CD4-positive, alpha-beta T cell (primary cell): ENCODE measurements around the gene NKAPD1. TPM values are rescaled to one million over a fixed set of nuclear protein-coding genes. Genes with fewer than 3 reads are reported as not detected.

Experiments used
- ATAC-seq: fragments of 200-7000 bp; cut with Tn5 transposase; one replicate; pipeline ENCODE4 v1.10.0; 2022; ENCODE audit warnings: mild to moderate bottlenecking; ENCODE audit not compliant: poor library complexity
- CTCF ChIA-PET: fragments of 350-600 bp; sonication (Branson Sonifier 250); formaldehyde crosslinking; loops from one replicate; lab custom pipeline; 2021; ENCODE audit warnings: antibody characterized with exemption, inconsistent platforms; lab: Charles Lee
- POLR2A ChIA-PET: fragments of 350-600 bp; sonication (Branson Sonifier 250); formaldehyde crosslinking; loops from one replicate; lab custom pipeline; 2021; ENCODE audit warnings: antibody characterized with exemption, inconsistent platforms; lab: Charles Lee
- DNase-seq, 14 experiments: peaks; one replicate each; pipeline ENCODE4 v3.0.0-alpha.2; 2013 to 2020; ENCODE audit warnings: mixed read lengths in 2 of 14
- H3K27ac ChIP-seq, 2 donors: one replicate each; pipeline versions ENCODE4 v1.5.1 to v1.7.0; 2013; ENCODE audit warnings: low read length in 2 of 2, low read depth in 1 of 2, mild to moderate bottlenecking in 1 of 2
- H3K27me3 ChIP-seq, 2 experiments: 1 replicate in 1 of 2; 2 replicates in 1 of 2; pipeline versions ENCODE4 v1.6.1 to v1.7.0; 2013; ENCODE audit warnings: low read length in 2 of 2, control low read depth in 1 of 2, mild to moderate bottlenecking in 1 of 2, moderate library complexity in 1 of 2; ENCODE audit not compliant: insufficient read depth in 2 of 2, control insufficient read depth in 1 of 2
- H3K36me3 ChIP-seq: one replicate; pipeline ENCODE4 v1.6.1; 2013; ENCODE audit warnings: low read length, control low read depth; ENCODE audit not compliant: insufficient read depth
- H3K4me1 ChIP-seq: one replicate; pipeline ENCODE4 v1.6.1; 2013; ENCODE audit warnings: low read length, control low read depth; ENCODE audit not compliant: insufficient read depth
- H3K4me3 ChIP-seq: one replicate; pipeline ENCODE4 v1.5.1; 2013; ENCODE audit warnings: mild to moderate bottlenecking, low read length, moderate library complexity
- H3K9me3 ChIP-seq, 2 experiments: 1 replicate in 1 of 2; 2 replicates in 1 of 2; pipeline versions ENCODE4 v1.6.1 to v1.7.0; 2013; ENCODE audit warnings: low read length in 2 of 2, mild to moderate bottlenecking in 2 of 2, control low read depth in 1 of 2, moderate library complexity in 1 of 2; ENCODE audit not compliant: control insufficient read depth in 1 of 2, insufficient read depth in 1 of 2
- H3K27ac Mint-ChIP-seq: one replicate; pipeline ENCODE4 v1.8.0; 2020; ENCODE audit warnings: mixed read lengths
- H3K27me3 Mint-ChIP-seq: one replicate; pipeline ENCODE4 v1.8.0; 2021; ENCODE audit warnings: mixed read lengths
- H3K36me3 Mint-ChIP-seq: one replicate; pipeline ENCODE4 v1.8.0; 2021; ENCODE audit warnings: low read depth, mixed read lengths
- H3K4me1 Mint-ChIP-seq: one replicate; pipeline ENCODE4 v1.8.0; 2021; ENCODE audit warnings: low read depth, mixed read lengths
- H3K4me3 Mint-ChIP-seq: one replicate; pipeline ENCODE4 v1.8.0; 2020; ENCODE audit warnings: mild to moderate bottlenecking, mixed read lengths
- H3K9me3 Mint-ChIP-seq: one replicate; pipeline ENCODE4 v1.8.0; 2020; ENCODE audit warnings: mixed read lengths
- intact Hi-C, 2 experiments: fragments of 100-400 bp; cut with DNase I in 1 of 2; cut with micrococcal nuclease in 1 of 2; formaldehyde crosslinking; loops; one replicate each; pipeline versions ENCODE4 v1.15.1 to v1.9.0; 2023 to 2025; cut with DNase I, micrococcal nuclease
- total RNA-seq, 174 experiments: library from RNA in 2 of 174; stranded (reverse) in 2 of 174; gene quantifications; one replicate each; pipeline ENCODE4 v1.2.3 and lab custom pipeline; 2021 to 2026
- TF ChIP-seq, protein P1 (sequence below): fragments of 200-600 bp; IDR thresholded peaks from one replicate; pipeline ENCODE4 v1.8.0; 2022; ENCODE audit warnings: antibody characterized with exemption, mild to moderate bottlenecking

The NKAPD1 gene
- total RNA-seq, 2 experiments from 2014 or later: 14.8 to 16.0 TPM

DNA sequence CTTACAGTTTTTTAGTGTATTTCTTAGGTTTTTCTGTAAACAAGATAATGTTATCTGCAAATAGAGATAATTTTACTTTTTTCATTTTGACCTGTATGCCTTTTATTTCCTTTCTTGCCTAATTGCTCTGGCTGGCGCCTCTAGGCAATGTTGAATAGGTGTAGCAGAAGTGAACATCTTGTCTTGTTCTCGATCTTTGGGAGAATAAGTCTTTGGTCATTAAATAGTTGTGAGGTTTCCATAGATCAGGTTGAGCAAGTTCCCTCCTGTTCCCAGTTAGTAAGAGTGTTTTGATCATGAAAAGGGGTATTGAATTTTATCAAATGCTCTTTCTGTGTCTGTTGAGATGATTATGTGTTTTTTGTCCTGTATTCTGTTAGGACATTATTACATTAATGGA lies 24.3 kb upstream of the NKAPD1 start:
- H3K27ac Mint-ChIP-seq: no peak overlapping the region
- H3K36me3 Mint-ChIP-seq: peaks cover 92% of the 10 kb centered on the region

DNA sequence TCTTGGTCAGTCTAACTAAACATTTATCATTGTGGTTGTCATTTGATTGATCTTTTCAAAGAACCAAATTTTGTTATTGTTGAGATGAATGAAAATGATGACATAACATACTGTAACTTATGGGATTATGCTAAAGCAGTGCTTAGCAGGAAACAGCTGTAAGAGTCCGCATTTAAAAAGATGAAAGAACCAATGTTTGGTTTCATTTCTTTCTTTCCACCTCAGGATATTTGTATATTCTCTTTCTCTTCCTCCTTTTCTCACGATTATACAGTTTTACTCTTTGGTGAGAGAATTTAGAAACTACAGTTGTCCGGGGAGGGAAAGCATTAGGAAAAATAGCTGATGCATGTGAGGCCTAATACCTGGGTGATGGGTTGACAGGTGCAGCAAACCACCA lies 23.4 kb upstream of the NKAPD1 start:
- H3K4me3 Mint-ChIP-seq: no peak overlapping the region
- intact Hi-C loops: no loop called here
- Histone ChIP-seq H3K27ac (no peak overlapping the region), H3K27me3 (no peaks in the 10 kb centered on the region), H3K4me1 (no peaks in the 10 kb centered on the region), H3K4me3 (no peak overlapping the region), H3K9me3 (no peaks in the 10 kb centered on the region), H3K36me3 (peaks cover 51% of the 10 kb centered on the region)
- TF ChIP-seq, protein P1, sequence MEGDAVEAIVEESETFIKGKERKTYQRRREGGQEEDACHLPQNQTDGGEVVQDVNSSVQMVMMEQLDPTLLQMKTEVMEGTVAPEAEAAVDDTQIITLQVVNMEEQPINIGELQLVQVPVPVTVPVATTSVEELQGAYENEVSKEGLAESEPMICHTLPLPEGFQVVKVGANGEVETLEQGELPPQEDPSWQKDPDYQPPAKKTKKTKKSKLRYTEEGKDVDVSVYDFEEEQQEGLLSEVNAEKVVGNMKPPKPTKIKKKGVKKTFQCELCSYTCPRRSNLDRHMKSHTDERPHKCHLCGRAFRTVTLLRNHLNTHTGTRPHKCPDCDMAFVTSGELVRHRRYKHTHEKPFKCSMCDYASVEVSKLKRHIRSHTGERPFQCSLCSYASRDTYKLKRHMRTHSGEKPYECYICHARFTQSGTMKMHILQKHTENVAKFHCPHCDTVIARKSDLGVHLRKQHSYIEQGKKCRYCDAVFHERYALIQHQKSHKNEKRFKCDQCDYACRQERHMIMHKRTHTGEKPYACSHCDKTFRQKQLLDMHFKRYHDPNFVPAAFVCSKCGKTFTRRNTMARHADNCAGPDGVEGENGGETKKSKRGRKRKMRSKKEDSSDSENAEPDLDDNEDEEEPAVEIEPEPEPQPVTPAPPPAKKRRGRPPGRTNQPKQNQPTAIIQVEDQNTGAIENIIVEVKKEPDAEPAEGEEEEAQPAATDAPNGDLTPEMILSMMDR: no peak
- peaks cover 90% of the 10 kb centered on the region for H3K36me3 Mint-ChIP-seq
- H3K27ac Mint-ChIP-seq: no peak overlapping the region
- ATAC-seq: no peak
- ChIA-PET POLR2A (no interaction called here), CTCF (no interaction called here)
- no peaks in the 10 kb centered on the region for H3K27me3 Mint-ChIP-seq
- H3K4me1 Mint-ChIP-seq: peaks cover 12% of the 10 kb centered on the region
- no peak for DNase-seq
- no peaks in the 10 kb centered on the region for H3K9me3 Mint-ChIP-seq

More for the DNA sequence above, 24.3 kb upstream of the NKAPD1 start:
- intact Hi-C loops: no loop called here
- no peaks in the 10 kb centered on the region for H3K4me1 ChIP-seq
- ATAC-seq (no peak), DNase-seq (no peak)
- H3K27me3 ChIP-seq: no peaks in the 10 kb centered on the region
- Mint-ChIP-seq H3K4me1 (peaks cover 12% of the 10 kb centered on the region), H3K27me3 (no peaks in the 10 kb centered on the region), H3K9me3 (no peaks in the 10 kb centered on the region), H3K4me3 (no peak overlapping the region)
- POLR2A ChIA-PET: no interaction called here
- CTCF ChIA-PET: no interaction called here
- H3K4me3 ChIP-seq: no peak overlapping the region
- H3K27ac ChIP-seq: no peak overlapping the region
- H3K36me3 ChIP-seq: peaks cover 59% of the 10 kb centered on the region
- no peaks in the 10 kb centered on the region for H3K9me3 ChIP-seq
- TF ChIP-seq, protein P1: no peak

DNA sequence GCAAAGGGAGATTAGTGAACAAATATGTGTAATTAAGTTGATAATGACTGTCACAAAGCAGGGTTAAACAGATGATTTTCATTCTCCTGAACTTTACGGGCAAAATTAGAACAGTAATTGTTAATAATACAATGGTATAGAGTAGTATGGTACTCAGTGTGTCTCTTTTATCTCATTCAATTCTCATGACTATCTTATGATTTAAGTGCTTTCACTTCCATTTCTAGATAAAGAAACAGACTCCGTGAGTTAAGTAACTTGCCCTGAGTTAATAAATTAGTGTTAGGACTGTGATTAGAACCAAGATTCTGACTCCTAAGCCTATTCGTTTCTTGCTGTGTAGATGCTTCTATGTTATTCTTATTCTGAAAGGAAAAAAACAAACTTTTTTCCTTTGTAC lies 22.3 kb upstream of the NKAPD1 start:
- Mint-ChIP-seq H3K36me3 (peaks cover 89% of the 10 kb centered on the region), H3K27ac (no peak overlapping the region), H3K9me3 (no peaks in the 10 kb centered on the region), H3K4me1 (peaks cover 12% of the 10 kb centered on the region), H3K4me3 (no peak overlapping the region), H3K27me3 (no peaks in the 10 kb centered on the region)
- ChIA-PET POLR2A (interaction anchor here (0.5 kb wide), 1 partner anchor 440 kb away, joined by 4 read pairs; no protein-coding TSS in a partner anchor), CTCF (no interaction called here)
- H3K27me3 ChIP-seq: no peaks in the 10 kb centered on the region
- ATAC-seq: no peak
- peaks cover 49% of the 10 kb centered on the region for H3K36me3 ChIP-seq
- H3K9me3 ChIP-seq: no peaks in the 10 kb centered on the region
- intact Hi-C loops: no loop called here
- H3K27ac ChIP-seq: no peak overlapping the region
- H3K4me1 ChIP-seq: no peaks in the 10 kb centered on the region
- TF ChIP-seq, protein P1: no peak
- H3K4me3 ChIP-seq: no peak overlapping the region
- no peak for DNase-seq
